Keratinocyte (primary cell): ENCODE results near the gene PFKFB3.

ENCODE experiments used
- CTCF ChIP-seq, 3 experiments: IDR thresholded peaks in 1 of 3; conservative IDR thresholded peaks in 1 of 3; optimal IDR thresholded peaks in 1 of 3; 2 replicates in 2 of 3; 3 replicates in 1 of 3; pipeline versions ENCODE3 to v1.5.1; 2011; ENCODE audit warnings: low read length in 3 of 3, mild to moderate bottlenecking in 3 of 3, moderate library complexity in 2 of 3, control low read depth in 1 of 3, inconsistent platforms in 1 of 3; ENCODE audit not compliant: insufficient read depth in 2 of 3; ENCODE audit errors: extremely low read depth in 1 of 3
- EZH2 ChIP-seq: IDR thresholded peaks from one replicate; pipeline ENCODE4 v1.6.1; 2012; ENCODE audit warnings: inconsistent platforms, mild to moderate bottlenecking, low read length, moderate library complexity

GRCh38 chr10:6228647-6229046 is 25.9 kb downstream of the PFKFB3 start:
- TF ChIP-seq EZH2, result no peak
- TF ChIP-seq CTCF (optimal IDR thresholded peaks at IDR 0.05 in 1 of 3, IDR thresholded peaks at IDR 0.05 in 1 of 3, conservative IDR thresholded peaks at IDR 0.05 in 1 of 3; ENCODE audit: extremely low read depth in 1 of 3, insufficient read depth in 2 of 3, low read length in 3 of 3), result no peak
